Measurements from ENCODE around the gene ACSS2.

ACSS2 gene, protein sequence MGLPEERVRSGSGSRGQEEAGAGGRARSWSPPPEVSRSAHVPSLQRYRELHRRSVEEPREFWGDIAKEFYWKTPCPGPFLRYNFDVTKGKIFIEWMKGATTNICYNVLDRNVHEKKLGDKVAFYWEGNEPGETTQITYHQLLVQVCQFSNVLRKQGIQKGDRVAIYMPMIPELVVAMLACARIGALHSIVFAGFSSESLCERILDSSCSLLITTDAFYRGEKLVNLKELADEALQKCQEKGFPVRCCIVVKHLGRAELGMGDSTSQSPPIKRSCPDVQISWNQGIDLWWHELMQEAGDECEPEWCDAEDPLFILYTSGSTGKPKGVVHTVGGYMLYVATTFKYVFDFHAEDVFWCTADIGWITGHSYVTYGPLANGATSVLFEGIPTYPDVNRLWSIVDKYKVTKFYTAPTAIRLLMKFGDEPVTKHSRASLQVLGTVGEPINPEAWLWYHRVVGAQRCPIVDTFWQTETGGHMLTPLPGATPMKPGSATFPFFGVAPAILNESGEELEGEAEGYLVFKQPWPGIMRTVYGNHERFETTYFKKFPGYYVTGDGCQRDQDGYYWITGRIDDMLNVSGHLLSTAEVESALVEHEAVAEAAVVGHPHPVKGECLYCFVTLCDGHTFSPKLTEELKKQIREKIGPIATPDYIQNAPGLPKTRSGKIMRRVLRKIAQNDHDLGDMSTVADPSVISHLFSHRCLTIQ

GRCh38 chr20:34876406-34877282, at the start of gene ACSS2:
Gene ACSS2, plus strand, starts transcription at chr20:34876612. Its CDS starts 34 bp downstream, at chr20:34876646.
- DNase-seq = peak; percentile 99

- DNase-seq = no peak
Observed at GRCh38 chr20:34829191-34829590, 47.2 kb upstream of the ACSS2 start.

DNA sequence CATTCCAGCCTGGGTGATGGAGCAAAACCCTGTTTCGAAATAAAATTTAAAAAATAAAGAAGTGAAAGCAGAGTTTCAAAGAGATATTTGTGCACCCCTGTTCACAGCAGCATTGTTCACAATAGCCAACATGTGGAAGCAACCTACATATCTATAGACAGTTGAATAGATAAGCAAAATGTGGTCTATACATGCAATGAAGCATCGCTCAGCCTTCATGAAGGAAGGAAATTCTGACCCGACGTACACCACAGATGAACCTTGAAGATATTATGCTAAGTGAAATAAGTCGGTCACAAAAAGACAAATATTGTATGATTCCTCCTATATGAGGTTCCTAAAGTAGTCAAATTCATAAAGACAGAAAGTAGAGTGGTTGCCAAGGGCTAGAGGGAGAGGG, 44.5 kb upstream of the ACSS2 start:
- DNase-seq = no peak

DNA sequence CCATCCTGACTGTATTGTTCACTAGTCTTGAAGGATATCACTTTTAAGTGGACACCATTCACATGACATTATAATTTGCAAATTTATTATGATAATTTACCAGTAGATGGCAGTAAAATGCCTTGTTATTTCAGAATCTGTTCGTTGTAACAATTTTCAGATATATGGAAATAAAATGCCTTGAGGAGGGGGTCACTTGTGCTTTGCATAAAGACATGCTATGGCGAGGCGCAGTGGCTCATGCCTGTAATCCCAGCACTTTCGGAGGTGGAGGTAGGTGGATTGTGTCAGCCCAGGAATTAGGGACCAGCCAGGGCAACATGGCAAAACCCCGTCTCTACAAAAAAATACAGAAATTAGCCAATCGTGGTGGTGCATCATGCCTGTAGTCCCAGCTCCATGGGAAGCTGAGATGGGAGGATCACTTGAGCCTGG, 41.9 kb upstream of the ACSS2 start:
- DNase-seq = peak; percentile 26

GRCh38 chr20:34842143-34842542, 34.3 kb upstream of the ACSS2 start:
- DNase-seq = no peak

- no peak for DNase-seq
Observed at GRCh38 chr20:34843421-34843820, 33.0 kb upstream of the ACSS2 start.

GRCh38 chr20:34848597-34848996, 27.8 kb upstream of the ACSS2 start:
- no peak for DNase-seq

- DNase-seq = no peak
Observed at GRCh38 chr20:34849778-34850177, 26.6 kb upstream of the ACSS2 start.

- DNase-seq = no peak
Observed at GRCh38 chr20:34850969-34851368, 25.4 kb upstream of the ACSS2 start.

- no peak for DNase-seq
Observed at GRCh38 chr20:34852298-34852697, 24.1 kb upstream of the ACSS2 start.

DNA sequence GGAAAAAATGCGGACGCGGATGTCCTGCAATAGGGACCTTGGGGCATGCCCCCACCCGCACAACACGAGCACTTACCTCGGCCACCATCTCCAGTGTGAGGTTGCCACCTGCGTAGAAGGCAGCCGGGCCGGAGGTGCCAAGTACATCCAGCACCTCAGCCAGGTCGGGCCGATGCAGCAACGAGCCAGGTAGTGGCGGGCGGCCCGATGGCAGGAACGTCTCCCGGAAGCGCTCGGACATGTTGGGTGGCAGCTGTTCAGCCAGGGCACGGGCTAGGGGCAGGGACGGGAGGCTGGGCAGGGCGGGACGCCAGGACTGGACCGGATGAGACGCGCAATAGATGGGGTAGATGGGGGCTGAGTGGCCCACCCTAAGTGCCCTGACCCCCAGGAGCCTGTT, 17.0 kb upstream of the ACSS2 start:
- no peak for DNase-seq

DNA sequence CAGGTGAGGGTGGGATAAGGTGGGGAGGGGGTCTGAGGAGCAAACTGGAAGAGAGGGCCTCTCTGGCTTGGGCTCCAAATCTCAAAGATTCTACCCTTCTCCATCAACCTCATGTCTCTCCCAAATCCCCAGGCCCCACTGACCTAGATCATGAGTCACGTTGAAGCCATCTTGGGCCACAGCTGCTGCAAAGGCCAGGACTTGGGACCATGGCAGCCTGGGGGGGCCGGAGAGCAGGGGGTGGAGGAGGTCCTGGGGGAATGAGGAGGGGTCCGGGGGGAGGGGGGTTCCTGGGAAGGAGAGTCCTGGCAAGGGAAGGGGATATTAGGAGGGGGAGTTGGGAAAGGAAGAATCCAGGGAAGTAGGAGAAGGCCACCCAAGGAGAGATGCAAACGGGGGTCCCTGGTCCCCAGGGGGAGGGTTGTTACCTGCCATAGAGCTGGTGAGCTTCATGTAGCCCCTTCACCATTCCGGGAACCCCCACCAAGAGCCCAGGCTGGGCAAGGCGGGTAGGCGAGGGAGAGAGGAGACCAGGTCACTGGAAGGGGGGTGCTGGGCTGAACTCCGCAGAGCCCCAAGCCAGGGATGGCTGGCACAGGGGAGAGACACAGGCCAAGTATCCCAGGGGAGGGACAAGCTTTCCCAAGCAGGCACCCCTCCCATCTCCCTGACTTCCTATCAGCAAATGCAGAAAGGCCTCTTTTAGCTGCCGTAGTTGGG, 16.4 kb upstream of the ACSS2 start:
- no peak for DNase-seq

- DNase-seq = no peak
Observed at GRCh38 chr20:34861386-34862084, 14.9 kb upstream of the ACSS2 start.

- no peak for DNase-seq
Observed at GRCh38 chr20:34862724-34863123, 13.7 kb upstream of the ACSS2 start.

- no peak for DNase-seq
Observed at GRCh38 chr20:34863421-34863965, 12.9 kb upstream of the ACSS2 start.

DNA sequence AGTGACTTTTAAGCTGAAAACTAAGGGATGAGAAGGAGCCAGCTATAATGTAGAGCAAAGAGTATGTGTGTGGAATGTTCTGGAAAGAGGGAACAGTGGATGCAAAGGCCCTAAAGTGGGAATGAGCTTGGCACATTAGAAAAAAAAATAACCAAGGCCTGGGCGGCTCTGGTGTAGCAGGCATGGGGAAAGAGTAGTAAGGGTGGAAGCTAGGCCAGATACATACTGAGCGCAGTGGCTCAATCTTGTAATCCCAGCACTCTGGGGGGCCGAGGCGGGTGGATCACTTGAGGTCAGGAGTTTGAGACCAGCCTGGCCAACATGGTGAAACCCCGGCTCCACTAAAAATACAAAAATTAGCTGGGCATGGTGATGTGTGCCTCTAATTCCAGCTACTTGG, 12.2 kb upstream of the ACSS2 start:
- DNase-seq = no peak

DNA sequence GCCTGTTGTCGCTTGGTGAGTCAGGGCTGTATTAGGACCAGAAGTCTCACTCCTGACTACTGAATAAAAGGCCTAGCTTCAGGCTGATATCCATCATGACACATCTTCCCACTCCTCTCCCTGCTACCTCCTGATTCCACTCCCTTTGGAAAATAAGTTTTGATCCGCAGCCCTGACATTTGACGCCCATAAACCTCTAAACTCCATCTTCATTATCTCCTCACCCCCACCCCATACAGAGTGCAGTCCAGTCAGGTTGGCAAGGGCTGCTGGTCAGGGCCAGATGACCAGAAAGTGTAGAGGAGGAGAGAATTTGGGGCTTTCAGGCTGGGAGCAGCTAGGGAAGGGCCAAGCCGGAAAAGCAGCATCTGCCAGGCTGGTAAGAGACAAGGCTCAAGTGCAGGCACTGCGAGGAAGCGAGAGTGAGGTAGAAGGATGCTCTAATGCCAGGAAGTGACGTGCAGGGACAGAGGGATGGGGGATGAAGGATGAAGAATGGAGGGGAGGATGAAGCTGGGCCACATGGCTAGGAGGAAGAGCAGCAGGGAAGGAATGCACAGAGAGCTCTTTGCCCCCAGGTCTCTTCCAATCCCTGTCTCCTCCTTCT, 5.0 kb upstream of the ACSS2 start:
- DNase-seq = no peak

- DNase-seq = no peak
Observed at GRCh38 chr20:34871966-34872621, 4.3 kb upstream of the ACSS2 start.

DNA sequence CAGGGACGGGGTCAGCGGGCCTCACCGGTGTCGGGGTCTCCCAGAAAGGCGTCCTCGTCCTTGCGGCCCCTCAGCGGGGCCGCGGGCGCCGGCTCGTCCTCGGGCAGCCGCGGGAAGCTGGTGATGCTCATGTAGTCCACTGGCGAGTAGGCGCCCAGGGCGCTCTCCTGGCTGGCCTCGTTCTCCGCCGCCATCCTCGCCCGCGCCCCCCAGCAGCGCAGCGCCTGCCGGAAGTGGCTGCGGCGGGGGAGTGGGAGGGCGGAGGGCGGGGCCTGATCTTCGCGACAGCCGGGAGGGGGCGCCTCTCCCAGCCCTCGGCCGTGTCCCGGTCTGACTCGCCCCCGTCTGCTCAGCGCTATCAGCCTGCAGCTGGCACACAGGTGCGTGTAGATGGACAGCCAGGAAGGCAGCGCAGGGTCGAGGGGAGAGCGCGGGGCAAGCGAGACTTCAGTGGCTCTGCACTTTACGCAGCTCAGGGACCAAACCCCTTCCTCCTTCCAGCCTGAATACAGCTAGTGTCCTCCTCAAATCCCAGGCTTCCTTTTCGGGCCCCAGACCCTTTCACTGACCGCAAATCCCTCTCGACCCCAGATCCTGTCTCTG, 3.7 kb upstream of the ACSS2 start, which contains the start of gene GGT7:
GGT7 (minus strand) TSS at position 235 of the 603 bp plus-strand sequence; CDS start at position 194, 41 bp downstream.
- peak; percentile 91 for DNase-seq

- no peak for DNase-seq
Observed at GRCh38 chr20:34873583-34874093, 2.8 kb upstream of the ACSS2 start.

Measured in activated T-cell treated with anti-CD3 and anti-CD28 coated beads, Interleukin-2, amount 50 U/mL, for 1 hour (primary cell).